GM21367 (cell line): ENCODE measurements around the gene RING1.

Experiments used
- ATAC-seq: cut with Tn5 transposase; IDR thresholded peaks from one replicate; pipeline ENCODE4 v1.9.1; 2021; ENCODE audit not compliant: unreplicated experiment

RING1 gene

DNA sequence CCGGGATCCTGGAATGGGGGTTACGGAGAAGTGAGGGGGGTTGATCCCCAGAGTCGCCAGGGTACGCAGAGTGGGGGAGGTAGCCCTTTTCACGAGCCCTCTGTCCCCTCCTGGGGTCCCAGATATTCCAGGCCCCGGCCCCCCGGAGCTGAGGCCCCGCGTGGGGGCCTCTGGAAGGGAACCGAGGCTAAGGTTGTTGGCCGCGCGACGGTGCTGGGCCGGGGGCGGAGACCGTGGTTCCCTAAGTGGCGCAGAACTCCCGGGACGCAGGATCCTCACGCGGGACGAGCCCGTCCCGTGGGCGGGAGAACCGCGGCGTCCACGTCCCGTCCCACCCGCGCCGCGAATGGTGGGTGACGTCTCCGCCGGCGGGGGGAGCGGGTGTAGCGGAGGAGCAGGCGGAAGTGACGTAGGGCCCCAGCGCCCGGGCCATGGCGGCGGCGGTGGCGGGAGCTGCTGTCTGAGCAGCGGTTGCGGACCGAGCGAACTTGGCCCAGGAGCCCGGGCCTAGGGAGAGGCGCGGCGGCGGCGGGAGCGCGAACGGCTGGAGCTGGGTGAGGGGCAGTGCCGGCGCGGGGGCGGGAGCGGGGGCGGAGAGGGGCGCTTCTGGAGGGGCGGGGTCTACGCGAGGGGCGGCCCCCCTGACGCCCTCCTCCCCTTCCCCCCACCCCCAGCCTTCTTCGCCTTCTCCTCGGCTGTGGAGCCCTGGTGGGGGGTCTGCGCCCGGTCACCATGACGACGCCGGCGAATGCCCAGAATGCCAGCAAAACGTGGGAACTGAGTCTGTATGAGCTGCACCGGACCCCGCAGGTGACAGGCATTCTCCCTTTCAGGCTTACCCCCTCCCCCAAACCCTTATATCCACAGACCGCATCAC lies at the start of gene RING1:
TSS of gene RING1 (plus strand) at position 410 of the 877 bp plus-strand sequence. CDS start at position 733, 323 bp downstream.
- no peak for ATAC-seq

DNA sequence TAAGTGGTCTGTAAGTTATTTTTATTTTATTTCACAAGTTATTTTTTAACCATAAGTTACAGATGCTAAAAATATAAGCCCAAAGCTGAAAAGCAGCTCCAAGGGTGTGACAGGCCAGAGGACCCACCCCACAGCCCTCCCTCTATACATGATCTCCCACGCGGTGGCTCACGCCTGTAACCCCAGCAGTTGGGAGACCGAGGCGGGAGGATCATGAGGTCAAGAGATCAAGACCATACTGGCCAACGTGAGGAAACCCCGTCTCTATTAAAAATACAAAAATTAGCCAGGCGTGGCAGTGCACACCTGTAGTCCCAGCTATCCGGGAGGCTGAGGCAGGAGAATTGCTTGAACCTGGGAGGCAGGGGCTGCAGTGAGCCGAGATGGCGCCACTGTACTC lies 48.2 kb upstream of the RING1 start:
- no peak for ATAC-seq

DNA sequence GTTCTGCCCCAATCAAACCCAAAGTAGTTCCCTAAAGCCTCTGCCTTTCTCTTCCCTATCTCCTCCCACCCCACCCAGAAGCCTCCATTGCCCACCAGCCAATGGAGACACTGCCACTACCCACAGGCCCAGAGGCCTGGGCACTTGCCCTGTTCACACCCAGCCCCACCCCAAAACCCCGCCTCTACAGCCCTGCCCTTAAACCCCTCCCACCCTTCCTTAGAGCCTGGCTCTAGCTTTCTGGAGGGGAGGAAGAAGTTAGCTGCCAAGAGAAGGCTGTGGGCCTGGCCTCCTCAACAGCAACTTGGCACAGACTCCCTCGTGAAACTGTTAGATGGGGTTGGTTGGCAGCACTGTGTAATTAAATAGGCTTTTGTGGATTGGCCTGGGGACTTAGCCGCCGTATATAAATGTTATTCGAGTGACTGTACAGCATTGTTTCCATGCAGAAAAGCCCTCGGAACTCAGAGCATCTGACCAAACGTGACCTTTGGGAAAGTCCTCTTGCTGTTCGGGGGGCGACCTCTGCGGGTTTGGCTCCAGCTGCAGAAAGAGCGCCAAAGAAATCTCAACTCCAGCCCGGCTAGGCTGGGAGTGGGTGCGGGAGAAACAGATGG lies 47.5 kb upstream of the RING1 start:
- ATAC-seq: no peak

DNA sequence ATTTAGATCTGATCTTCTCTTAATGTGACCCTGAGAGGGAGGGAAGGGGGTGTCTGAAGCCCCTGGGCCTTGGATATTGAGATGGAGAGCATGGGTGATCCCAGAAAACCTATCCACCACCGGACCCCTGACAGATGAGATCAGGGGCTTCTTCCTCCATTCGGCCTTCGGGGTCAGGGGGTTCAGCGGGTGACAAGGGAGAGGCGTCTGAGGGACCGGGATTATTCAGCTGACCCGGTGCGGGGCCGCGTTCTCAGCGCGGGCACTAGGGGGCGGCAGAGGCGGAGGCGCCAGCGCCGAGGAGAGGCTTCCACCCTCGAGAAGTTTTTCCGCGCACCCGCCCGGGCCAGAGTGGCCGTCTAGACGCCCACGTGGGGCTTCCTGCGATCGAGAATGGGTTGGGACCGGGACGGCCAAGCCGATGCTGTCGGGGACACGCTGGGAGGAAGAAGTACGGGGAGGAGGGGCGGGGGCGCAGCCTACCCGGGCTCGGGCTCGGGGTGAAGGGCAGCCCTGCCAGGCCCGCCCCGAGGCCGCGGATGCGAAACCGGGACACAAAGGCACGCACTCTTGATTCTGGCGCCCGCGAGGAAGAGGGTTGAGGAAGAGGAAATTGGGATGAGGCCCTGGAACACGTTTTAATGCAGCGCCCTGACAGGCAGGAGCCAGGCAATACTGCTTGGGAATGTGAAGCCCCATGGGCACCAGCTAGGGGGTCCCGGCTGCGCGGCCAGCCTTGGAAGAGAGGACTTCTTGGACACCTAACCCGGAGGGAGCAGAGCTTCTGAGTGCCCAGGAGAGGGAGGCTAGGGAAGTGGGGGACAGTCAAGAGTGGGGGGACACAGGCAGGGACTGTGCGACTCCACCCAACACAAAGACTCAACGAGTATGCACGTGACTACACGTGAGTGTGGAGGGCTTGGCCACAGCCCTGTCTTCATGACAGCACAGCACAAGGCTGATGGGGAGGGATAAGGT lies 46.7 kb upstream of the RING1 start:
- ATAC-seq: peak; percentile 71

DNA sequence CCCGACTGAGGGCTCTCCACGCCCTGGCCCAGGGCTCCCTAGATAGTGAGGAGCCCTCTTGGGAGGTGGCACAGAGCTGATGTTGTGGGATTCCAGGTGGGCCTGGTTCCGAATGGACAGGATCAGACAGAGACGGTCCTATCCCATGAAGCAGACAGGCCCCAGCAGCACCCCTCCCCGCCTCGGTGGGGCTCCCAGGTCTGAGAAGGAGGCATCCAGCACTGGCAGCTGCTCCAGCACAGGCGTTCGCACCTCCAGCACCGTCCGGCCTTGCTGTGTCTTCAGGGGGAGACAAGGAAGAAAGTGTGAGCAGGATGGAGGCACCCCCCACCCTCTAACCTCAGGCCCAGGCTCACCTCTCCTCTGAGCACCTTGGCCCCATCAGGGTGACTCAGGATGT lies 44.8 kb upstream of the RING1 start:
- no peak for ATAC-seq

DNA sequence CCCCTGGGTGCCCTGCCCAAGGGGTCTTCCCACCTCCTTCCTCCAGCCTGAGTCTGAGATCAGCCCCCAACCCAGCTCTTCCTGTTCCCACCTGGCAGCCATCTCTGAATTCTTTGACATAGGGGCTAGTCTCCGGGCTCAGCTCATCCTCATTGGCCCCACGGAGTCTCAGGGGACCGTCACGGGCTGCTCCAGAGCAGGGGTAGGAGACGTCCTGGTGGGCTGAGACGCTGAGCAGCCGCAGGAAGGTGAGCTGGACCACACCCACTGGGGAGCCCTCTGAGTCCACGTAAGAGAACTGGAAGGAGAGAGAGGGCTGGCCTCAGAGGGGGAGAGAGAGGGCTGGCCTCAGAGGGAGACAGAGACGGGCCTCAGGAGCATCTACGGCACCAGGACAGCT lies 44.1 kb upstream of the RING1 start:
- ATAC-seq: no peak

DNA sequence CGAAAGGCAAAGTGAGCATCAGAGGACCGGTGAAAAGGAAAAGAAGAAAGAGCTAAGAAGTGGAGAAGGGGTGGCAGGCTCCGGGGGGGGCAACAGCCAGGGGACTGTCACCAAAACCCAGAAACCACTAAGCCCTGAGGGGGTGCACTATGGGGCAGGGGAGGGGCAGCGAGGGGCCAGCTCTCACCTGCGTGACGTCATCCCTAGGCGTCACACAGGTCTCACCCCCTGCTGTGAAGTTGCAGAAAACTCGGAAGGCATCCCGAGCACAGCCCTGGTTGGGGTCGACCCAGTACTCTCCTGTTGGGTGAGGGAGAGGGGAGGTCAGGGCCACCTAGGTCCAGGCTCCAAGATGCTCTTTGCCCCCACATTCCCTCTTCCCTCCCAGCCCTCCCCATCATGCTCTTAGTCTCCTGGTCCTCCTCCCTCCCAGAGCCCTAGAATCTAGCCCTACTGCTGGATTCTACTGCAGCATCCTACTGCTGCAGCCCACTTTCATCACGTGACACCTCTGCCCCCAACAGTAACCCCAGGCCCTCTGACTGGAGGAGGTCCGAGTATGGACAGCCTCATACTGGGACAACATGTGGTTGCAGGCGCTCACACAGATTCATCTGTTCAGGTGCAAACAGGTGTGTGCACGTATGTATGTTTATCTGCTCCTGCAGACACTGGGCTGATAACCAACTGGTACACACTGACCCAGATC lies 43.5 kb upstream of the RING1 start:
- ATAC-seq: no peak

DNA sequence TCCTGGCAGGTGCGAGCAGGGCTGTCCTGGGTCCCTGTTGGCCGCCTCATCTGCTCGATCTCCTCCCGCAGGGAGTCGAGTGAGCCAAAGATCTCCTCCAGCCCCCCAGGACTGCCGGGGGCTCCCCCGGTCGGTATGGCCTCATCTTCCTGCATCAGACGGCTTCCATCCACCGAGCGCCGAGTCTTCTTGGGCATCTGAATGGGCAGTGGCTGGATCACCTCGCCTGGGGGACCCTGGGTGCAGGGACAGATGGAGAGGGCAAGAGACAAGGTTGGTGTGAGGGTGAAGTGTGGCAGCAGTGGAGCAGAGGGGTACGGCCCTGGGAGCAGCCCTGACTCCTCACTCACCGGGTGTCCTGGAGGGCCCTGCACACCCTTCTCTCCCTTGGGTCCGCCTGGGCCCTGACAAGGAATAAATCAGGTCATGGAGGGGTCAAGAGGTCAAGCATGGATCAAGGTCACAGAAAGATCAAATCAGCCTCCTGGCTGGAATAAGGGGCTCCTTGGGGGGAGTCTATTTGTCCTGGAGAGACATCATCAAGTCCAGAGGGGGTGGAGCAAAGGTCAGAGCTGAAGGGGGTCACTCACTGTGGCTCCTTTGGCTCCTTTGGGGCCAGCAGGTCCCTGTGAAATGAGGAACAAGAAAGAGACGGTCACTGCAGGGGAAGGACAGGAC lies 42.6 kb upstream of the RING1 start:
- ATAC-seq: no peak

DNA sequence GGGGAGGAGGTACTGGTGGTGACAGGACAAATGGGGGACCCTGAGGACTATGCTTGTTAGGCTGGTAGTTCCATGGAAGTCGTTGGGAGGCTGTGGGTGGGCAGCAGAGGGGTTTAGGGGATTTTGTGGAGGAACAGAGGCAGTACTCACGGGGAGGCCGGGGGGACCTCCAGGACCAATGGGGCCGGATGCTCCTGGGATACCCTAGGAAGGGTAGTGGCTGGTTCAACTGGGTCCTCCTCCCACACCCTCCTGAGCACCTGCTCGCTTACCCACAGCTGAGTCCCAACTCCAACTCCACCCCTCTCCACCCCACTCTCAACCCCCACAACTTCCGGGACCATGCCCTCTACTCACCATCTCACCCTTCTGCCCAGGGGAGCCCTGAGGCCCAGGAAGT lies 41.9 kb upstream of the RING1 start:
- ATAC-seq: no peak

DNA sequence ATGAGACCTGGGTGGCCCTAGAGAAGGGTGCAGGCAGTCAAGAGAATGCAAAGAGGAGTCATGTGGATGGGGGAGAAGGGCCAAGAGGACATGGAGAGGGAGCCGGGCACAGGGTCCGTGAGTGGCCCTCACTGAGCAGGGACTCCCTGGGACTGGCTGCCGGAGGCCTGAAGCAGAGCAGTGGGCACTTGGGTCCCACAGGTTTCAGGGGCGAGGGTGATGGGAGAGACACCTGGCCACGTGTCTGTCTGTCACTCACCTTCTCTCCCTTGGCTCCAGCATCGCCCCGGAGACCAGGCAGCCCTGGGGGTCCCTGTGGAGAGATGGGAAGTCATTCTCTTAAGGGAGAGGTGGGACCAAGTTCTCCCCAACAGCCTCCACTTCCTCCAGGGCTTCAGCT lies 41.5 kb upstream of the RING1 start:
- no peak for ATAC-seq

DNA sequence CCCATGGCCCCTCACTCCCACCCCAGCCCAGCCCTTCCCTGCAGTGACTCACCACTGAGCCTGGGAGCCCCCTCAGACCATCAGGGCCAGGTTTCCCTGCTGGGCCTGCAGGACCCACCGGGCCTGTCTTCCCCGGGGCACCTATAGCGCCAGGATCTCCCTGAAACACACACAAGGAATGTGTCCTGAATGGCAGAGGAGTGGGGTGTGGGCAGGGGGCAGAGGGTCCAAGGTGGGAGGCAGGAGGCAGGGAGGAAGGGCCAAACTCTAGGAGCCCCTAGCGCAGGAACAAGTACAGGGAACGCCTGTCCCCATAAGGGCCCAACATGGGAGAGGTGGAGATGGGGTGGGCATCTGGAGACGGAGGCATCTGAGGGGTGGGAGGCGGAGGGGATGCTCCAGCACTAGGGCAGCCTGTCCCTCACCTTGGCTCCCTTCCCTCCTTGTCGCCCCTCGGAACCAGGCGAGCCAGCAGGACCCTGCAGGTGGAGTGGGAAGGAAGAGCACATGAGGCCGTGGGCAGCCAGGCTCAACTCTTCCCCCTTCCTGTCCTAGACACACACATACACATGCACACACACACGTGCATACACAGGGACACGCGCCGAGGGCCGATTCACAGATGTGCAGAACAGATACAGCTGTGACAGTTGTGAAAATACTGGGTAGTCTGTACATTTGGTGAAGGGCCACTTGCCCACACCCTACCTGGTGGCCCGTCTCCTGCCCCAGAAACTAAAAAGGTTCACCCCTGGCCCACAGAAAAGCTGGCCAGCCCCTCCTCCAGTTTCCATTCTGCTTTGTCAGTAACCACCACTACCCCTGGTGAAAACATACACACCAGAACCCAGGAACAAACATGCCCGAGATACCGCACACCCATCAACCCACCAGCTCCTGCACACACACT lies 40.7 kb upstream of the RING1 start:
- no peak for ATAC-seq

DNA sequence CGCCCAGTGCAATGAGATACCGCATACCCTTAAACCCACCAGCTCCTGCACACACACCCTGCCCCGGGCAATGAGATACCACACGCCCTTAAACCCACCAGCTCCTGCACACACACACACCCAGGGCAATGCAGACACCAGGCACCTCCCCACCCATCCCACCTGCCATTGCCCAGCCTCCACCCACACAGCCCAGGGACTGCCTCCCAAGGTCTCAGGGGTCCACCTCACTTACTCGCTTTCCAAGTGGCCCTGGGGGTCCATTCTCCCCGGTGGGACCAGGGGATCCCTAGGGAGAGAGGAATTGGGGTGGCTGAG lies 40.1 kb upstream of the RING1 start:
- no peak for ATAC-seq

DNA sequence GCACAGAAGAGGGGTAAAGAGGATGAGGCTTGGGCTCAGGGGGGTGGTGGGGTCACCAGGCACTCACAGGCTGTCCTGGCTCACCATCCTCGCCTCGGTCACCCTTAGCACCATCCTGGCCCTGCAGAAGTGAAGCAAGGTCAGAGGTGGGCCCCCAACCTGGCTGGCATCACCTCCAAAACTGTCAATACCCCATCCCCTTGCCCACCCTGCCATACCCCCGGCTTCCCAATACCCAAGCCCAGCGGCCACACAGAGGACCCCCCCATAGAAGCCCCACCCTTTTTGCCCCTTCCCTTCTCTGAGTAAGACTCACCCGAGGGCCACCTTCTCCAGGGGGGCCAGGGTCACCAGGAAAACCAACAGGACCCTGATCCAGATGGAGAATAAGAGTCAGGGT lies 39.7 kb upstream of the RING1 start:
- ATAC-seq: no peak

DNA sequence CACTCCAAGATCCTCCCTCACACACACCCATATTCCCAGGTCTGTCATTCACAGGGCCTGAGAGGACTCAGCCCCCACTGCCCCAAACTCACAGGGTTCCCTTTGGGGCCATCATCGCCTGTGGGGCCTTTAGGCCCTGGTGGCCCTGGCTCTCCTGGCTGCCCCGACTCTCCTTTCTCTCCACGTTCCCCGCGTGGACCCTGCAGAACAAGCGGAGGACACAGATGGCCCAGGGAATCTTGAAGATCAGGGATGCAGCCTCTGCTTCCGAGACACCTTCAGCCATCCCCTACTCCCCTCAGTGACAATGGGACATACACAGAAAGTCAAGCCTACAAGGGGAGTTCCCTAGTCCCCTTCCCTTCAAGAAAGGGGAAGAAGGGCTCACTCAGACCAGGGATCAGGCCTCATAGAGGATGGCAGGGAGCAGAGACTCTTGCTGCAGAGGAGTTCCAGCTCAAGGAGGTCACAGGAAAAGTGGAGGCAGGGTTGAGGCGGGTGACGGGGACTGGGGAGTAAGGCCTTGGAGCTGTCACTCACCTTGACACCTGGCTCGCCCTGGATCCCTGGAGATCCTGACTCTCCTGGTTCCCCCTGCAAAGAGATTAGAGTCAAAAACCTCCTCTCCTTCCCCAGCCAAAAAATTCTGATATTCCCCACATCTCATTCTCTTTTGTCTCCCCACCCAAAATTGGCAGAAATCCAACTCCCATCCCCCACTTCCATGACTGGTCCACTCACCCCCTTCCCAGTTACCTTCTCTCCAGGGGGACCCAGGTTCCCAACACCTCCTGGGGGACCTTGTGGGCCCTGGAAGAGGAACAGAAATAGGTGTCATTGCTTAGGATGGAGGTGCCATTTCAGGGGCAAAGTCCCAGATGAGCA lies 38.8 kb upstream of the RING1 start:
- no peak for ATAC-seq

DNA sequence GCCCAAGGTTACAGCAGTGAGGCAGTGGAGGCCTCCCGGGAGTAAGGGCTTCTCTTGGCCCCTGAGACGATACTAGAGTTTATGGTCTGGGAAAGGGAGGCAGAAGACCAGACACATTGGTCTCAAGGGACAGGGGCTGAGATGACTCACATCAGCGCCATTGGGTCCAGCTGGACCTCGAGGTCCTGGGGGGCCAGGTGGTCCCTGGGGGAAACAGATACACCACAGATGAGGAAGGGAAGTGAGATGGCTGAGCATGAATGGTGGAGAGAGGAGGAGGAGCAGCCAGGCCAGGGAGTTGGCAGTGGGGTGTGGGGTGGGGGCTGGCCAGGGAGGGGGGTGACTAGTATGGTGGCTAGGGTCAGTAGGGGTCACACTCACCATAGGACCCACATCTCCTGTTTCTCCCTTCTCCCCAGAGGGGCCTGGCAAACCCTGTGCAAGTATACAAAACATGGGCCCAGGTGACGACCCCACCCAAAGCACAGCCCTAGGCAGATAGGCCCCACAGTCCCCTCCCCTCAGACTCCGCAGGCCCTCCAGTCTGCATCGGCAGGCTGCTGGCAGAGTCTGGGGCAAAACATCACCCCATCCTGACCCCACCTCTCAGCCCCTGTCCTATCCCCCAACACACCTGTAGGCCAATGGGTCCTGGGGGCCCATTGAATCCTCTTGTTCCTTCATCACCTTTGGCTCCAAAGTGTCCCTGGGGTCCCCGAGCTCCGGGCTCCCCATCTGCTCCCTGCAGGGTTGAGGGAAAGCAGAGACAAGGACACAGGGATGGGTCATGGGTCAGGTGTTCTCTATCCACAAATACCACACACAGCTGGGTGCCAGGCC lies 37.9 kb upstream of the RING1 start:
- ATAC-seq: no peak

DNA sequence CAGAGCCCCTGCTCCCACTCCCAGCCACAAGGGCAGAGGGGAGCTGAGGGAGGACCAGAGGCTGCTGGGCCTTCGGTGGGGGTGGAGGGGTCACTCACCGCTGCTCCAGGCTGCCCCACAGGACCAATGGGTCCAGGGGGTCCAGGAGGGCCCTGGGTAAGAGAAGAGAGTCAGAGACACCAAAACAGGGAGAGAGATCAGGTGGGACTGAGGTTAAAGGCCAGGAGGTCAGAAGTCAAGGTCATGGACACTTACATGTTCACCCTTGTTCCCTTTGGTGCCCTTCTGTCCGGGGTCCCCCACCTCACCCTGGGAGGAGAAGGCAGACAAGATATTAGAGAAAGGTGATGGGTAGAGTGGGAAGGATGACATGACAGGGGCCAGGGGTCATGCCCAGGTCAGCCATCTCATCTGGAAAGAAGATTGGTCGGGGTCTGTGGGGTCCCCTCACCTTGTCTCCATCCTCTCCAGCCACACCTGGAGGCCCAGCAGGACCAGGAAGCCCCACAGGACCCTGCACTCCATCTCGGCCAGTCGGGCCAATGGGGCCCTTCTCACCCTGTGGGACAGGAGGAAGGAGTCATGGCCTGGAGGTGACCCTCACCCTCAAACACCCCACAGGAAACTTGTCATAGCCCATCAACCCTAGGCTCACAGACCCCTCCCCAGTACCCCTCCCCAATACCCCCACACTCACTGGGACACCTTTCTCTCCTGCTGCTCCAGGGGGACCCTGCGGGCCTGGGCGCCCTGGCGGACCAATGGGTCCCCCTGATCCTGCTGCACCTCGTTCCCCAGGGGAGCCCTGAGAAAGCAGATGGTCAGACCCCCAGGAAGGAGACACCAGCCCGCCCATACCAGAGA lies 37.1 kb upstream of the RING1 start:
- no peak for ATAC-seq
